HepG2 (cell line): ENCODE measurements around the gene DNMT3A. TPM values are rescaled to one million over a fixed set of nuclear protein-coding genes. Genes with fewer than 3 reads are reported as not detected.

ENCODE experiments used
- BORCS8-MEF2B ChIP-seq: sonication (generic); formaldehyde crosslinking; IDR thresholded peaks from 2 replicates; pipeline ENCODE4 v1.8.0; 2022; ENCODE audit warnings: mild to moderate bottlenecking, missing genetic modification reagents
- ELF1 ChIP-seq: sonication (generic); formaldehyde crosslinking; IDR thresholded peaks from 2 replicates; pipeline ENCODE4 v1.4.0; 2020; ENCODE audit warnings: missing genetic modification reagents
- GABPB1 ChIP-seq: IDR thresholded peaks from 2 replicates; pipeline ENCODE4 v1.6.1; 2016; ENCODE audit warnings: mild to moderate bottlenecking, missing genetic modification reagents, moderate library complexity, missing compliant biosample characterization
- JUND ChIP-seq: sonication (generic); formaldehyde crosslinking; IDR thresholded peaks from 2 replicates; pipeline ENCODE4 v1.8.0; 2022; ENCODE audit warnings: mild to moderate bottlenecking, missing genetic modification reagents
- NFE2L2 ChIP-seq: fragments of 150-350 bp; IDR thresholded peaks from 2 replicates; pipeline ENCODE4 v1.6.1; 2014; ENCODE audit warnings: low read length
- ZNF232 ChIP-seq: sonication (generic); formaldehyde crosslinking; IDR thresholded peaks from 2 replicates; pipeline ENCODE4 v1.4.0; 2020; ENCODE audit warnings: missing genetic modification reagents, borderline replicate concordance
- ZNF432 ChIP-seq: sonication (generic); formaldehyde crosslinking; IDR thresholded peaks from 2 replicates; pipeline ENCODE4 v1.5.0; 2020; ENCODE audit warnings: missing genetic modification reagents, mild to moderate bottlenecking, borderline replicate concordance
- polyA plus RNA-seq, 8 experiments: library from polyadenylated mRNA; depleted of rRNA in 3 of 8; stranded (reverse) in 7 of 8; unstranded in 1 of 8; fragments of >200 nt; fragmentation: Illumina TruSeq in 4 of 8; extraction: Trizol in 4 of 8; gene quantifications; 2 replicates each; pipeline versions ENCODE4 v1.2.1 to v1.2.3, GENCODE V29; 2011 to 2016; ENCODE audit warnings: low read depth in 4 of 8, missing spikeins in 1 of 8, mixed read lengths in 1 of 8; ENCODE audit not compliant: insufficient read depth in 1 of 8
- total RNA-seq, 5 experiments: library from RNA; depleted of rRNA; stranded (reverse); fragments of >200 nt; fragmentation: Illumina TruSeq; extraction: Trizol; gene quantifications; 2 replicates each; pipeline ENCODE4 v1.2.3, GENCODE V29; 2016; ENCODE audit warnings: low read depth in 1 of 5
- TF ChIP-seq, protein P1 (sequence below): sonication (generic); formaldehyde crosslinking; conservative IDR thresholded peaks from 2 replicates; pipeline ENCODE4 v1.8.0; 2022; ENCODE audit warnings: missing genetic modification reagents
- TF ChIP-seq, protein P2 (sequence below): sonication (generic); formaldehyde crosslinking; IDR thresholded peaks from 2 replicates; pipeline ENCODE4 v1.4.0; 2020; ENCODE audit warnings: missing genetic modification reagents
- TF ChIP-seq, protein P3 (sequence below): sonication (generic); formaldehyde crosslinking; IDR thresholded peaks from 2 replicates; pipeline ENCODE4 v1.8.0; 2022; ENCODE audit warnings: missing genetic modification reagents, mild to moderate bottlenecking, moderate library complexity, borderline replicate concordance
- TF ChIP-seq, protein P4 (sequence below): sonication (generic); formaldehyde crosslinking; IDR thresholded peaks from 2 replicates; pipeline ENCODE4 v1.5.0; 2020; ENCODE audit warnings: mild to moderate bottlenecking, missing genetic modification reagents

DNMT3A gene
- total and polyA plus RNA-seq, 2 of the 13 experiments (the other 11 are each of a cell fraction or from before 2014, with no cell fraction given): 14.7 to 29.1 TPM

DNA sequence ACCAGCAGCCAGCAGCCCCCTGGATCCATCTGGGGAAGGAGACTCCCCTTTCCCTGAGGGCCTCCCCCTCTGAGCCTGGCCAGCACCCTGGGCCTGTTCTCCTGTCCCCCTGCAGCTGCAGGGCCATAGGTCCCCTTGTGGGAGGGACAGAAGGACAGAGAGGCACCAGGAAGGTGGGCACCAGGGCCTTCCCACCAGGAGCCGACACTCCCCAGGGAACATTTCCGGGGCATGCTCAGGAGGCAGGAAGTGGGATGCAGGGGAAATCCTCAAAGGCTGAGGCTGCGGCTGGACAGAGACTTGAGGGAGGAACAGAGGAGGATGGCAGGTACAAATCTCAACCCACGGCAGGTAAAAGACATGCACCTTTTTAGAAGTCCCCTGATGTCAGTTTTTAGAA, 14.4 kb upstream of the DNMT3A start (continued):
- TF ChIP-seq, protein P1, sequence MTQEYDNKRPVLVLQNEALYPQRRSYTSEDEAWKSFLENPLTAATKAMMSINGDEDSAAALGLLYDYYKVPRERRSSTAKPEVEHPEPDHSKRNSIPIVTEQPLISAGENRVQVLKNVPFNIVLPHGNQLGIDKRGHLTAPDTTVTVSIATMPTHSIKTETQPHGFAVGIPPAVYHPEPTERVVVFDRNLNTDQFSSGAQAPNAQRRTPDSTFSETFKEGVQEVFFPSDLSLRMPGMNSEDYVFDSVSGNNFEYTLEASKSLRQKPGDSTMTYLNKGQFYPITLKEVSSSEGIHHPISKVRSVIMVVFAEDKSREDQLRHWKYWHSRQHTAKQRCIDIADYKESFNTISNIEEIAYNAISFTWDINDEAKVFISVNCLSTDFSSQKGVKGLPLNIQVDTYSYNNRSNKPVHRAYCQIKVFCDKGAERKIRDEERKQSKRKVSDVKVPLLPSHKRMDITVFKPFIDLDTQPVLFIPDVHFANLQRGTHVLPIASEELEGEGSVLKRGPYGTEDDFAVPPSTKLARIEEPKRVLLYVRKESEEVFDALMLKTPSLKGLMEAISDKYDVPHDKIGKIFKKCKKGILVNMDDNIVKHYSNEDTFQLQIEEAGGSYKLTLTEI (CRISPR knock-in tag): no peak
- TF ChIP-seq BORCS8-MEF2B (no peak), ZNF432 (CRISPR knock-in tag) (no peak), GABPB1 (CRISPR knock-in tag) (peak; percentile 76), ELF1 (0 out of 2 replicates have a peak, but pooled peaks have one; percentile 26), JUND (CRISPR knock-in tag) (no peak), NFE2L2 (no peak), ZNF232 (CRISPR knock-in tag) (no peak)
- TF ChIP-seq, protein P2, sequence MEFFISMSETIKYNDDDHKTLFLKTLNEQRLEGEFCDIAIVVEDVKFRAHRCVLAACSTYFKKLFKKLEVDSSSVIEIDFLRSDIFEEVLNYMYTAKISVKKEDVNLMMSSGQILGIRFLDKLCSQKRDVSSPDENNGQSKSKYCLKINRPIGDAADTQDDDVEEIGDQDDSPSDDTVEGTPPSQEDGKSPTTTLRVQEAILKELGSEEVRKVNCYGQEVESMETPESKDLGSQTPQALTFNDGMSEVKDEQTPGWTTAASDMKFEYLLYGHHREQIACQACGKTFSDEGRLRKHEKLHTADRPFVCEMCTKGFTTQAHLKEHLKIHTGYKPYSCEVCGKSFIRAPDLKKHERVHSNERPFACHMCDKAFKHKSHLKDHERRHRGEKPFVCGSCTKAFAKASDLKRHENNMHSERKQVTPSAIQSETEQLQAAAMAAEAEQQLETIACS (CRISPR knock-in tag): no peak
- TF ChIP-seq, protein P3, sequence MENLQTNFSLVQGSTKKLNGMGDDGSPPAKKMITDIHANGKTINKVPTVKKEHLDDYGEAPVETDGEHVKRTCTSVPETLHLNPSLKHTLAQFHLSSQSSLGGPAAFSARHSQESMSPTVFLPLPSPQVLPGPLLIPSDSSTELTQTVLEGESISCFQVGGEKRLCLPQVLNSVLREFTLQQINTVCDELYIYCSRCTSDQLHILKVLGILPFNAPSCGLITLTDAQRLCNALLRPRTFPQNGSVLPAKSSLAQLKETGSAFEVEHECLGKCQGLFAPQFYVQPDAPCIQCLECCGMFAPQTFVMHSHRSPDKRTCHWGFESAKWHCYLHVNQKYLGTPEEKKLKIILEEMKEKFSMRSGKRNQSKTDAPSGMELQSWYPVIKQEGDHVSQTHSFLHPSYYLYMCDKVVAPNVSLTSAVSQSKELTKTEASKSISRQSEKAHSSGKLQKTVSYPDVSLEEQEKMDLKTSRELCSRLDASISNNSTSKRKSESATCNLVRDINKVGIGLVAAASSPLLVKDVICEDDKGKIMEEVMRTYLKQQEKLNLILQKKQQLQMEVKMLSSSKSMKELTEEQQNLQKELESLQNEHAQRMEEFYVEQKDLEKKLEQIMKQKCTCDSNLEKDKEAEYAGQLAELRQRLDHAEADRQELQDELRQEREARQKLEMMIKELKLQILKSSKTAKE: no peak
- TF ChIP-seq, protein P4, sequence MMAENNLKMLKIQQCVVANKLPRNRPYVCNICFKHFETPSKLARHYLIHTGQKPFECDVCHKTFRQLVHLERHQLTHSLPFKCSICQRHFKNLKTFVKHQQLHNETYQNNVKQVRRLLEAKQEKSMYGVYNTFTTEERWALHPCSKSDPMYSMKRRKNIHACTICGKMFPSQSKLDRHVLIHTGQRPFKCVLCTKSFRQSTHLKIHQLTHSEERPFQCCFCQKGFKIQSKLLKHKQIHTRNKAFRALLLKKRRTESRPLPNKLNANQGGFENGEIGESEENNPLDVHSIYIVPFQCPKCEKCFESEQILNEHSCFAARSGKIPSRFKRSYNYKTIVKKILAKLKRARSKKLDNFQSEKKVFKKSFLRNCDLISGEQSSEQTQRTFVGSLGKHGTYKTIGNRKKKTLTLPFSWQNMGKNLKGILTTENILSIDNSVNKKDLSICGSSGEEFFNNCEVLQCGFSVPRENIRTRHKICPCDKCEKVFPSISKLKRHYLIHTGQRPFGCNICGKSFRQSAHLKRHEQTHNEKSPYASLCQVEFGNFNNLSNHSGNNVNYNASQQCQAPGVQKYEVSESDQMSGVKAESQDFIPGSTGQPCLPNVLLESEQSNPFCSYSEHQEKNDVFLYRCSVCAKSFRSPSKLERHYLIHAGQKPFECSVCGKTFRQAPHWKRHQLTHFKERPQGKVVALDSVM (CRISPR knock-in tag): no peak
- TF ChIP-seq, all 625 proteins: peak for 6
